Mammary epithelial cell (primary cell): ENCODE results near the gene SF3B3.

Source experiments
- CTCF ChIP-seq, 2 donors: IDR thresholded peaks in 1 of 2; conservative IDR thresholded peaks in 1 of 2; 2 replicates each; pipeline ENCODE4 v1.5.1; 2011 to 2012; ENCODE audit warnings: inconsistent platforms in 2 of 2, low read length in 2 of 2, mild to moderate bottlenecking in 2 of 2, control low read depth in 1 of 2, low read depth in 1 of 2; ENCODE audit not compliant: insufficient read depth in 1 of 2; ENCODE audit errors: extremely low read depth in 1 of 2
- EZH2 ChIP-seq: IDR thresholded peaks from 2 replicates; pipeline ENCODE4 v1.6.1; 2012; ENCODE audit warnings: low read length, inconsistent platforms, borderline replicate concordance

- TF ChIP-seq CTCF (conservative IDR thresholded peaks at IDR 0.05 in 1 of 2, IDR thresholded peaks at IDR 0.05 in 1 of 2; ENCODE audit: extremely low read depth in 1 of 2, insufficient read depth in 1 of 2, low read depth in 1 of 2, low read length in 2 of 2) (no peak), EZH2 (no peak)
These were observed 48.0 kb downstream of the SF3B3 start for GRCh38 chr16:70571623-70572022.
